Colonic mucosa (tissue), 4 donors: ENCODE results near the gene UPB1. TPM values are rescaled to one million over a fixed set of nuclear protein-coding genes. Genes with fewer than 3 reads are reported as not detected.
"Not testable (repeated sequence)": the region's sequence is repeated elsewhere in the genome, so short reads cannot be mapped to it uniquely, and the experiment has no call there.

Source experiments
- DNase-seq: peaks from one replicate; pipeline ENCODE4 v3.0.0-alpha.2; 2020
- H3K27ac ChIP-seq: fragments of 200-600 bp; one replicate; pipeline ENCODE4 v1.8.0; 2021
- H3K27me3 ChIP-seq: fragments of 200-600 bp; one replicate; pipeline ENCODE4 v1.8.0; 2021
- H3K36me3 ChIP-seq: fragments of 200-600 bp; one replicate; pipeline ENCODE4 v1.8.0; 2021
- H3K4me1 ChIP-seq: fragments of 200-600 bp; one replicate; pipeline ENCODE4 v1.8.0; 2021; ENCODE audit warnings: mild to moderate bottlenecking
- H3K4me3 ChIP-seq: fragments of 200-600 bp; one replicate; pipeline ENCODE4 v1.8.0; 2021
- H3K9ac ChIP-seq, 2 donors: one replicate each; pipeline ENCODE4 v1.7.0; 2013; ENCODE audit warnings: control low read depth in 2 of 2, low read depth in 2 of 2, low read length in 2 of 2
- H3K9me3 ChIP-seq: fragments of 200-600 bp; one replicate; pipeline ENCODE4 v1.8.0; 2021
- intact Hi-C: fragments of 100-400 bp; cut with DNase I; formaldehyde crosslinking; loops from one replicate; pipeline ENCODE4 v1.14.1; 2022
- total RNA-seq, 2 donors: library from RNA; stranded (reverse); fragmentation: NEBNext Ultra II Directional in 1 of 2; extraction: Animal tissue kit (Norgen Biotek cat#: 25700) in 1 of 2; gene quantifications; one replicate each; pipeline ENCODE4 v1.2.1, GENCODE V29; 2021
- TF ChIP-seq, protein P1 (sequence below): fragments of 200-600 bp; IDR thresholded peaks from one replicate; pipeline ENCODE4 v1.8.0; 2022; ENCODE audit warnings: antibody characterized with exemption, mild to moderate bottlenecking
- donor health status: healthy.
- donor health status: DM: no; HTN: no; CAD: no.
- donor health status: DM: no; HTN: no; CAD: no.

Gene UPB1
- total RNA-seq, 2 donors from 2014 or later = 0.16 to 0.20 TPM

GRCh38 chr22:24529898-24530297 is 34.8 kb downstream of the UPB1 start:
- Histone ChIP-seq H3K4me1 (no peaks in the 10 kb centered on the region), H3K4me3 (no peak overlapping the region), H3K27me3 (no peaks in the 10 kb centered on the region), H3K9ac (no peak overlapping the region), H3K36me3 (no peaks in the 10 kb centered on the region), H3K27ac (no peak overlapping the region), H3K9me3 (no peaks in the 10 kb centered on the region)
- TF ChIP-seq, protein P1, sequence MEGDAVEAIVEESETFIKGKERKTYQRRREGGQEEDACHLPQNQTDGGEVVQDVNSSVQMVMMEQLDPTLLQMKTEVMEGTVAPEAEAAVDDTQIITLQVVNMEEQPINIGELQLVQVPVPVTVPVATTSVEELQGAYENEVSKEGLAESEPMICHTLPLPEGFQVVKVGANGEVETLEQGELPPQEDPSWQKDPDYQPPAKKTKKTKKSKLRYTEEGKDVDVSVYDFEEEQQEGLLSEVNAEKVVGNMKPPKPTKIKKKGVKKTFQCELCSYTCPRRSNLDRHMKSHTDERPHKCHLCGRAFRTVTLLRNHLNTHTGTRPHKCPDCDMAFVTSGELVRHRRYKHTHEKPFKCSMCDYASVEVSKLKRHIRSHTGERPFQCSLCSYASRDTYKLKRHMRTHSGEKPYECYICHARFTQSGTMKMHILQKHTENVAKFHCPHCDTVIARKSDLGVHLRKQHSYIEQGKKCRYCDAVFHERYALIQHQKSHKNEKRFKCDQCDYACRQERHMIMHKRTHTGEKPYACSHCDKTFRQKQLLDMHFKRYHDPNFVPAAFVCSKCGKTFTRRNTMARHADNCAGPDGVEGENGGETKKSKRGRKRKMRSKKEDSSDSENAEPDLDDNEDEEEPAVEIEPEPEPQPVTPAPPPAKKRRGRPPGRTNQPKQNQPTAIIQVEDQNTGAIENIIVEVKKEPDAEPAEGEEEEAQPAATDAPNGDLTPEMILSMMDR = no peak
- intact Hi-C loops = no loop called here
- no peak for DNase-seq

GRCh38 chr22:24530968-24531367 is 35.8 kb downstream of the UPB1 start:
- intact Hi-C loops, H3K36me3 ChIP-seq, H3K4me1 ChIP-seq, H3K9me3 ChIP-seq, H3K27ac ChIP-seq, H3K4me3 ChIP-seq, H3K9ac ChIP-seq, DNase-seq, H3K27me3 ChIP-seq: not testable (repeated sequence)

- H3K27me3 ChIP-seq = no peaks in the 10 kb centered on the region
- TF ChIP-seq, protein P1 = no peak
- no peak for DNase-seq
- H3K27ac ChIP-seq = no peak overlapping the region
- H3K4me3 ChIP-seq = no peak overlapping the region
- H3K9me3 ChIP-seq = no peaks in the 10 kb centered on the region
- no peaks in the 10 kb centered on the region for H3K4me1 ChIP-seq
- intact Hi-C loops = no loop called here
- H3K9ac ChIP-seq = no peak overlapping the region
- H3K36me3 ChIP-seq = no peaks in the 10 kb centered on the region
Measured at GRCh38 chr22:24532075-24532474, 36.9 kb downstream of the UPB1 start.

GRCh38 chr22:24535348-24535747 is 40.2 kb downstream of the UPB1 start:
- DNase-seq = no peak
- no peak overlapping the region for H3K4me3 ChIP-seq
- H3K36me3 ChIP-seq = no peaks in the 10 kb centered on the region
- H3K4me1 ChIP-seq = no peaks in the 10 kb centered on the region
- H3K27ac ChIP-seq = no peak overlapping the region
- TF ChIP-seq, protein P1 = no peak
- H3K27me3 ChIP-seq = no peaks in the 10 kb centered on the region
- no peaks in the 10 kb centered on the region for H3K9me3 ChIP-seq
- intact Hi-C loops = no loop called here
- no peak overlapping the region for H3K9ac ChIP-seq

- intact Hi-C loops = no loop called here
- Histone ChIP-seq H3K36me3 (no peaks in the 10 kb centered on the region), H3K9ac (no peak overlapping the region), H3K27ac (no peak overlapping the region), H3K27me3 (no peaks in the 10 kb centered on the region), H3K4me1 (no peaks in the 10 kb centered on the region), H3K9me3 (no peaks in the 10 kb centered on the region), H3K4me3 (no peak overlapping the region)
- DNase-seq = no peak
- TF ChIP-seq, protein P1 = no peak
Measured at GRCh38 chr22:24536089-24536488, 41.0 kb downstream of the UPB1 start.

GRCh38 chr22:24540470-24540869 is 45.3 kb downstream of the UPB1 start:
- H3K27ac ChIP-seq = no peak overlapping the region
- H3K36me3 ChIP-seq = peaks cover 11% of the 10 kb centered on the region
- intact Hi-C loops = no loop called here

More at GRCh38 chr22:24540470-24540869, 45.3 kb downstream of the UPB1 start:
- Histone ChIP-seq H3K4me1 (no peaks in the 10 kb centered on the region), H3K9me3 (no peaks in the 10 kb centered on the region), H3K27me3 (no peaks in the 10 kb centered on the region), H3K4me3 (no peak overlapping the region), H3K9ac (no peak overlapping the region)
- TF ChIP-seq, protein P1 = no peak
- DNase-seq = no peak
